ENCODE measurements around the gene SIX1. TPM values are rescaled to one million over a fixed set of nuclear protein-coding genes. Genes with fewer than 3 reads are reported as not detected.

Gene SIX1
- total and polyA plus RNA-seq, 2 experiments from 2014 or later, result 11.4 to 11.7 TPM

DNA sequence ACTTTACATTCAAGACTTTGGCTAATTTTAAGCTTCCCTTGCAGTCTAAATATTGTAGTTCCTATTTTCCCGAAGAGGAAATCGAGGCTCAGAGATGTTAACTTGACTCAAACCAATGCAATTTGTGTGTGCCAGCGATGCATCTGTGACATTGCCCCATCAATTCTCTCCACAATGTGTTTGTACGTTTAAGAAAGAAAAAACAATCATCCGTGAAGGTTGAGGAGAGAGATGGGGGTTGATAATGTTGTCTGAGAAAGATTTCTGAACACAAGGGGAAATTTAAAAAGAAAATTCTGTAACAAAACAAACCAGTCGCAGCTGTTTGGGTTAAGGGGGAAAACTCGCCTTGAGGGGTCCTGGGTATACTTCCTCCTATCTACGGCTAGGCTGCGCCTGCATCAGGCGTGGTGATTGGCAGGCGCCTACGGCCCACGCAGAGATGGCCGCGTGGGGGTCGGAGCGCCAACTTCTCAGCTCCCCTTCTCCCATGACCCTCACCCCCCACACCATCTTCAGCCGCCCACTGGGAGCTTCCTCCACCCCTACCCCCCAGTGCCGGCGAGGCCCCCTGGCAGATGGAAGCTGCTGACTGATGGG is 12.3 kb downstream of the SIX1 start:
- Histone ChIP-seq H3K36me3 (ENCODE audit: low read depth) (no peaks in the 10 kb centered on the region), H4K20me1 (ENCODE audit: insufficient read depth) (no peaks in the 10 kb centered on the region), H3K27ac (no peak overlapping the region), H3K9ac (peak overlapping the region; percentile 75), H3K9me2 (ENCODE audit: insufficient read depth) (no peaks in the 10 kb centered on the region), H3K9me3 (ENCODE audit: low read depth) (no peaks in the 10 kb centered on the region), H3F3A (ENCODE audit: insufficient read depth) (no peaks in the 10 kb centered on the region), H3K4me1 (ENCODE audit: insufficient read depth) (peaks cover 4% of the 10 kb centered on the region), H2AFZ (peak overlapping the region; percentile 83), H3K4me2 (ENCODE audit: unreplicated experiment) (no peak overlapping the region), H3K4me3 (no peak overlapping the region), H3K79me2 (ENCODE audit: insufficient read depth) (no peaks in the 10 kb centered on the region), H3K27me3 (replicated peaks; ENCODE audit: insufficient read depth) (no peaks in the 10 kb centered on the region)
- no peak for TF ChIP-seq EZH2phosphoT487 (IDR thresholded peaks at IDR 0.05; ENCODE audit: insufficient read depth, low read depth)
- no peak for TF ChIP-seq EZH2 (IDR thresholded peaks at IDR 0.05; ENCODE audit: insufficient read depth, poor library complexity, severe bottlenecking)
- no peak for DNase-seq
- in situ Hi-C loops (cut with MboI), result loop anchor here (10.0 kb wide), 1 partner anchor 378 kb away; no protein-coding TSS in a partner anchor
- 81 to 91% methylated on average over 14 to 20 of the region's 20 CpGs for WGBS, 2 experiments (ENCODE audit: low coverage in 1 of 2, low lambda C conversion rate in 2 of 2, missing lambda C conversion rate in 2 of 2)

DNA sequence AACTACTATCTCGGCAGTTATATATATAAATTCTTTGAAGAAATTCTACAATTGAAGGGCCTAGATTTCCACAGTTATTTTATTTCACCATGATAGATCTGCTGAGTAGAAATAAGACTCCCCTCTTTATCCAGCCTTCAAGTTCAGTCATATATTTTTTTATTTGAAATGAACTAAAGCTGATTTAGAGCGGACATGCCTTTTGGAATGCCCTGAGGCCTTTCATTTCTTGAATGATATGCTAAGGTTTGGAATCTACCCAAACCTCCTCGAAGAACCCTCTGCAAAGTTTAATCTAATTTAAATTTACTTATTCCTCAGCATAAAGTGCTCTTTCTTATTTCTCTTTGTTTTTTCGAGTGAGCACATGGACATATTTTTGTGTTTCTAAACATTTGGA is 15.1 kb downstream of the SIX1 start:
- Histone ChIP-seq H4K20me1 (ENCODE audit: insufficient read depth) (no peaks in the 10 kb centered on the region), H3K27ac (no peak overlapping the region), H3K9ac (no peak overlapping the region), H3K9me2 (ENCODE audit: insufficient read depth) (no peaks in the 10 kb centered on the region), H3K9me3 (ENCODE audit: low read depth) (no peaks in the 10 kb centered on the region), H3K27me3 (replicated peaks; ENCODE audit: insufficient read depth) (no peaks in the 10 kb centered on the region), H2AFZ (no peak overlapping the region), H3K4me2 (ENCODE audit: unreplicated experiment) (no peak overlapping the region), H3F3A (ENCODE audit: insufficient read depth) (no peaks in the 10 kb centered on the region), H3K79me2 (ENCODE audit: insufficient read depth) (no peaks in the 10 kb centered on the region), H3K4me1 (ENCODE audit: insufficient read depth) (peaks cover 4% of the 10 kb centered on the region), H3K36me3 (ENCODE audit: low read depth) (no peaks in the 10 kb centered on the region), H3K4me3 (no peak overlapping the region)
- DNase-seq, result no peak
- WGBS, 2 experiments (ENCODE audit: low coverage in 1 of 2, low lambda C conversion rate in 2 of 2, missing lambda C conversion rate in 2 of 2), result 82 to 83% methylated on average over 4 of the region's 4 CpGs
- in situ Hi-C loops (cut with MboI), result loop anchor here (10.0 kb wide), 1 partner anchor 381 kb away; no protein-coding TSS in a partner anchor
- no peak for TF ChIP-seq EZH2phosphoT487 (IDR thresholded peaks at IDR 0.05; ENCODE audit: insufficient read depth, low read depth)
- TF ChIP-seq EZH2 (IDR thresholded peaks at IDR 0.05; ENCODE audit: insufficient read depth, poor library complexity, severe bottlenecking), result no peak

DNA sequence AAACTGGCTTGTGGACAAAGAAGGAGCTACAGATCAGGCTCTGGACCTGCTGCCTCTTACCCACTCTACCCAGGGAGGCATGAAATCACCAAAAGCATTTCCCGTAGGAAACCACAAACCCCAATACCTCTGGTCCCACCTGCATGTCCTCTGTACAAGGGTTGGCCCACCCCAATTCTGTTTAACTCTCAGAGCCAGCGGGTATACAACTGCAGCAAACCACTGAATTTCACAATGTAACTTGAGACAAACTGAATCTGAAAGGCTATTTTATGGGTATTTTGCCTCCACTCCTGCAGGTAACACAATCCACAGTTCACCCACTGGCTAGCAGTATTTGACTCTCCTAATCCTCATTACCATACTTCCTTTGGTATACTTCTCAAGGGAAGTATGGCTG is 16.5 kb downstream of the SIX1 start:
- Histone ChIP-seq H2AFZ (no peak overlapping the region), H3K4me3 (no peak overlapping the region), H3K27me3 (replicated peaks; ENCODE audit: insufficient read depth) (no peaks in the 10 kb centered on the region), H3K4me2 (ENCODE audit: unreplicated experiment) (no peak overlapping the region), H3K9me3 (ENCODE audit: low read depth) (no peaks in the 10 kb centered on the region), H3K36me3 (ENCODE audit: low read depth) (no peaks in the 10 kb centered on the region), H3K4me1 (ENCODE audit: insufficient read depth) (no peaks in the 10 kb centered on the region), H4K20me1 (ENCODE audit: insufficient read depth) (no peaks in the 10 kb centered on the region), H3F3A (ENCODE audit: insufficient read depth) (no peaks in the 10 kb centered on the region), H3K9me2 (ENCODE audit: insufficient read depth) (no peaks in the 10 kb centered on the region), H3K9ac (no peak overlapping the region), H3K27ac (no peak overlapping the region), H3K79me2 (ENCODE audit: insufficient read depth) (no peaks in the 10 kb centered on the region)
- no peak for DNase-seq
- WGBS, 2 experiments (ENCODE audit: low coverage in 1 of 2, low lambda C conversion rate in 2 of 2, missing lambda C conversion rate in 2 of 2), result 76 to 83% methylated on average over 2 of the region's 2 CpGs
- TF ChIP-seq EZH2phosphoT487 (IDR thresholded peaks at IDR 0.05; ENCODE audit: insufficient read depth, low read depth) (no peak), EZH2 (IDR thresholded peaks at IDR 0.05; ENCODE audit: insufficient read depth, poor library complexity, severe bottlenecking) (no peak)
- in situ Hi-C loops (cut with MboI), result loop anchor here (10.0 kb wide), 1 partner anchor 382 kb away; no protein-coding TSS in a partner anchor

DNA sequence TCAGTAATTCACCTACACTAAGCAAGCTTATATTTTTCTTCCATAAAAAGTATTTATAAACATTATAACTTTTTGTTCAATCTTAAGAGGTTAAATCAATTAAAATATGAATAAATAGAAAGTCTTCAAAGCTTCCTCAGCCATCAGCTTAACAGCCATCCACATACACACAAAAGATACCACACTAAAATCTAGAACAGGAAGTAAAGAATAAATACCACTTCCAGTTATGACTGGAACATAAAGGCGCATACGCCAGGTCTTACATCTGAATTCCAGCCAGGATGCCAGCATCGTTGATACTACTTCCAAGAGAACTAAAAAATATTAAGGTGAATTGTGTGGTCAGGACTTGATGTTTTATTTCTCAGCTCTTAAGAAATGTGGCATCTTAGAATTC is 17.0 kb downstream of the SIX1 start:
- no peak overlapping the region for H3K4me3 ChIP-seq
- no peak overlapping the region for H3K4me2 ChIP-seq (ENCODE audit: unreplicated experiment)
- H3K9ac ChIP-seq, result no peak overlapping the region
- WGBS, 2 experiments (ENCODE audit: low coverage in 1 of 2, low lambda C conversion rate in 2 of 2, missing lambda C conversion rate in 2 of 2), result 82% methylated on average over 3 of the region's 3 CpGs
- no peaks in the 10 kb centered on the region for H3K27me3 ChIP-seq (replicated peaks; ENCODE audit: insufficient read depth)
- H3K36me3 ChIP-seq (ENCODE audit: low read depth), result no peaks in the 10 kb centered on the region
- no peak overlapping the region for H2AFZ ChIP-seq
- TF ChIP-seq EZH2phosphoT487 (IDR thresholded peaks at IDR 0.05; ENCODE audit: insufficient read depth, low read depth) (no peak), EZH2 (IDR thresholded peaks at IDR 0.05; ENCODE audit: insufficient read depth, poor library complexity, severe bottlenecking) (no peak)
- no peak for DNase-seq
- no peaks in the 10 kb centered on the region for H3K9me3 ChIP-seq (ENCODE audit: low read depth)
- no peaks in the 10 kb centered on the region for H3K9me2 ChIP-seq (ENCODE audit: insufficient read depth)
- H3K79me2 ChIP-seq (ENCODE audit: insufficient read depth), result no peaks in the 10 kb centered on the region
- H3K27ac ChIP-seq, result no peak overlapping the region
- H3F3A ChIP-seq (ENCODE audit: insufficient read depth), result no peaks in the 10 kb centered on the region
- H4K20me1 ChIP-seq (ENCODE audit: insufficient read depth), result no peaks in the 10 kb centered on the region
- no peaks in the 10 kb centered on the region for H3K4me1 ChIP-seq (ENCODE audit: insufficient read depth)
- in situ Hi-C loops (cut with MboI), result loop anchor here (10.0 kb wide), 1 partner anchor 383 kb away; no protein-coding TSS in a partner anchor
